Uterus (tissue), 2 donors: ENCODE data around the gene TSNAX.

Source experiments
- POLR2A ChIP-seq, 2 donors: fragments of 450-650 bp; IDR thresholded peaks; one replicate each; pipeline ENCODE4 v1.6.1; 2016; ENCODE audit warnings: antibody characterized with exemption in 2 of 2, mild to moderate bottlenecking in 1 of 2, moderate library complexity in 1 of 2
- TF ChIP-seq, protein P1 (sequence below), 4 experiments: fragments of 200-600 bp in 2 of 4; fragments of 450-650 bp in 2 of 4; sonication (generic) in 2 of 4; IDR thresholded peaks; one replicate each; pipeline ENCODE4 v1.5.1; 2016 to 2019; ENCODE audit warnings: antibody characterized with exemption in 4 of 4, mild to moderate bottlenecking in 2 of 4, moderate library complexity in 1 of 4

GRCh38 chr1:231480008-231480407 is 48.5 kb upstream of the TSNAX start:
- no peak for TF ChIP-seq POLR2A (IDR thresholded peaks at IDR 0.05)
- TF ChIP-seq, protein P1, sequence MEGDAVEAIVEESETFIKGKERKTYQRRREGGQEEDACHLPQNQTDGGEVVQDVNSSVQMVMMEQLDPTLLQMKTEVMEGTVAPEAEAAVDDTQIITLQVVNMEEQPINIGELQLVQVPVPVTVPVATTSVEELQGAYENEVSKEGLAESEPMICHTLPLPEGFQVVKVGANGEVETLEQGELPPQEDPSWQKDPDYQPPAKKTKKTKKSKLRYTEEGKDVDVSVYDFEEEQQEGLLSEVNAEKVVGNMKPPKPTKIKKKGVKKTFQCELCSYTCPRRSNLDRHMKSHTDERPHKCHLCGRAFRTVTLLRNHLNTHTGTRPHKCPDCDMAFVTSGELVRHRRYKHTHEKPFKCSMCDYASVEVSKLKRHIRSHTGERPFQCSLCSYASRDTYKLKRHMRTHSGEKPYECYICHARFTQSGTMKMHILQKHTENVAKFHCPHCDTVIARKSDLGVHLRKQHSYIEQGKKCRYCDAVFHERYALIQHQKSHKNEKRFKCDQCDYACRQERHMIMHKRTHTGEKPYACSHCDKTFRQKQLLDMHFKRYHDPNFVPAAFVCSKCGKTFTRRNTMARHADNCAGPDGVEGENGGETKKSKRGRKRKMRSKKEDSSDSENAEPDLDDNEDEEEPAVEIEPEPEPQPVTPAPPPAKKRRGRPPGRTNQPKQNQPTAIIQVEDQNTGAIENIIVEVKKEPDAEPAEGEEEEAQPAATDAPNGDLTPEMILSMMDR (IDR thresholded peaks at IDR 0.05) = no peak
